Esophagus squamous epithelium (tissue), 4 donors: ENCODE measurements around the gene TADA2B.

ENCODE experiments used
- POLR2A ChIP-seq, 4 donors: fragments of 450-650 bp; IDR thresholded peaks; one replicate each; pipeline ENCODE4 v1.6.1; 2017; ENCODE audit warnings: antibody characterized with exemption in 4 of 4, mild to moderate bottlenecking in 4 of 4, moderate library complexity in 3 of 4
- TF ChIP-seq, protein P1 (sequence below), 6 experiments: fragments of 450-650 bp in 4 of 6; fragments of 200-600 bp in 2 of 6; sonication (generic) in 2 of 6; IDR thresholded peaks; one replicate each; pipeline ENCODE4 v1.5.1; 2016 to 2019; ENCODE audit warnings: antibody characterized with exemption in 6 of 6, mild to moderate bottlenecking in 4 of 6, moderate library complexity in 4 of 6

DNA sequence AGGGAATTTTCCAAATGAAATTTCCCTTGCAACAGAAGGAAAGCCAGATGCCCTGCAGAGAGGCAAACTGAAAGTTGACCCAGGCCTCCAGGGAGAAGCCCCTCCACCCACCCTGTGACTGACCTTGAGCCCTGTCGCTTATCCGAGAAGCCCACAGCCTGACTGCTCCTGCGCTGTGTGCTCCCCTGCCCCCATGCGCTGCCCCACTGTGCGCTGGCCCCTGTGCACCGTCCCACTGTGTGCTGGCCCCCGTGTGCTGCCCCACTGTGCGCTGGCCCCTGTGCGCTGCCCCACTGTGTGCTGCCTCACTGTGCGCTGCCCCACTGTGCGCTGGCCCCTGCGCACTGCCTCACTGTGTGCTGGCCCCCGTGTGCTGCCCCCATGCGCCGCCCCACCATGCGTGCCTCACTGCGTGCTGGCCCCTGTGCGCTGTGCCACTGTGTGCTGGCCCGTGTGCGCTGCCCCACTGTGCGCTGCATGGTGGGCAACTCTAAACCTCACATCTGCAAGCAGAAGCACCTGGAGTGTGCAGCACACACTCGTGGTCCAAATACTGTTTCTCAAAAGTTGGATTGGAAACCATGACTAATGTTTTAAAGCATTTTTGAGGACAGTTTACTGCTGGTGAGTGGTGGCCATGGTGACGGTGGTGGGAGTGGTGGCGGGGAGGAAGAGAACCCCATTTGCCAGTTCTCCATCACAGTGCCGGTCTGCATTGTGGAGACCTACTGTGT is 33.0 kb downstream of the TADA2B start:
- TF ChIP-seq, protein P1, sequence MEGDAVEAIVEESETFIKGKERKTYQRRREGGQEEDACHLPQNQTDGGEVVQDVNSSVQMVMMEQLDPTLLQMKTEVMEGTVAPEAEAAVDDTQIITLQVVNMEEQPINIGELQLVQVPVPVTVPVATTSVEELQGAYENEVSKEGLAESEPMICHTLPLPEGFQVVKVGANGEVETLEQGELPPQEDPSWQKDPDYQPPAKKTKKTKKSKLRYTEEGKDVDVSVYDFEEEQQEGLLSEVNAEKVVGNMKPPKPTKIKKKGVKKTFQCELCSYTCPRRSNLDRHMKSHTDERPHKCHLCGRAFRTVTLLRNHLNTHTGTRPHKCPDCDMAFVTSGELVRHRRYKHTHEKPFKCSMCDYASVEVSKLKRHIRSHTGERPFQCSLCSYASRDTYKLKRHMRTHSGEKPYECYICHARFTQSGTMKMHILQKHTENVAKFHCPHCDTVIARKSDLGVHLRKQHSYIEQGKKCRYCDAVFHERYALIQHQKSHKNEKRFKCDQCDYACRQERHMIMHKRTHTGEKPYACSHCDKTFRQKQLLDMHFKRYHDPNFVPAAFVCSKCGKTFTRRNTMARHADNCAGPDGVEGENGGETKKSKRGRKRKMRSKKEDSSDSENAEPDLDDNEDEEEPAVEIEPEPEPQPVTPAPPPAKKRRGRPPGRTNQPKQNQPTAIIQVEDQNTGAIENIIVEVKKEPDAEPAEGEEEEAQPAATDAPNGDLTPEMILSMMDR (IDR thresholded peaks at IDR 0.05) = no peak
- TF ChIP-seq POLR2A (IDR thresholded peaks at IDR 0.05) = no peak
